D721Med (cell line): ENCODE results near the gene ARID3B.

Experiments used
- DNase-seq: peaks from one replicate; pipeline ENCODE4 v3.0.0; 2011; ENCODE audit warnings: low spot score; ENCODE audit not compliant: insufficient read length
- FAIRE-seq: peaks from 2 replicates; lab custom pipeline; 2011; peaks lifted over from hg19 to GRCh38; lab: Jason Lieb, UNC
- CTCF ChIP-seq: IDR thresholded peaks from 2 replicates; pipeline ENCODE4 v1.5.1; 2012; ENCODE audit warnings: mild to moderate bottlenecking, control low read depth; ENCODE audit not compliant: insufficient read depth; ENCODE audit errors: missing control alignments

The ARID3B gene

GRCh38 chr15:74632601-74633000 lies 91.6 kb downstream of the ARID3B start:
- FAIRE-seq: no peak
- no peak for DNase-seq
- TF ChIP-seq CTCF: no peak

DNA sequence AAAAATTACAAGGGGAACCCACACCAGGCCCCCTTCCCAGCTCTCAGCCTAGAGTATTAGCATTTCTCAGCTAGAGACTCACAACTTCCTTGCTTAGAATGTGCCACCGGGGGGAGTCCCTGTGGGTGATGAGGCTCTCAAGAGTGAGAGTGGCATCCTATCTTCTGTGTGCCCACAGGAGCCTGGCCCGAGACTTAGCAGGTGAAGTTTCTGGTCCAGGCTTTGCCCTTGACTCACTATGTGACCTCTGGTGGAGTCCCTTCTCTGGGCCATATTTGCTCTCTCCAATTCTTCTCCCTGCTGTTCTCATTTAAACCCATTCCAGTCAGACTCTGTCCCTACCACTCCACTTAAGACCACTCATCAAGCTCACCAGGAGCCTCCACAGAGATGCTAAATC lies 92.8 kb downstream of the ARID3B start:
- FAIRE-seq: no peak
- TF ChIP-seq CTCF: peak; percentile 2
- DNase-seq: no peak

DNA sequence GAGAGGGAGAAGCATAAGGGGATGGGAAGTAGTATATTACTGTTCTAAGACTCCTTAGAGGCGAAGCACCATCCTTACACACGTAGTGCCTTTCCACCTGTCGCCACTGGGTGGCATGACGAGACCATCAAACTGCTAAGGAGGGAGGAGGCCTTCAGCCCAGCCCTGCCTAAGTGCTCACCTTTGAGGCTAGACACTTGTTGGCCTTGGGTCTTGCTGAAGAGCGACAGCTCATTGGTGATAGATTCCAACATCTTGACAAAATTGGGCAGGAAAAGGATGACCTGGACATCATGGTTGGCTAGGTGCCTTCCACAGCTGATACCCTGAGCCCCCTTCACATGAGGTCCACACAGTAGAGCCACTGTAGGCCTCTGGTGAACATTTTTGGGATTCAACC lies 94.2 kb downstream of the ARID3B start:
- DNase-seq: peak; percentile 64
- TF ChIP-seq CTCF: peak; percentile 85
- no peak for FAIRE-seq

DNA sequence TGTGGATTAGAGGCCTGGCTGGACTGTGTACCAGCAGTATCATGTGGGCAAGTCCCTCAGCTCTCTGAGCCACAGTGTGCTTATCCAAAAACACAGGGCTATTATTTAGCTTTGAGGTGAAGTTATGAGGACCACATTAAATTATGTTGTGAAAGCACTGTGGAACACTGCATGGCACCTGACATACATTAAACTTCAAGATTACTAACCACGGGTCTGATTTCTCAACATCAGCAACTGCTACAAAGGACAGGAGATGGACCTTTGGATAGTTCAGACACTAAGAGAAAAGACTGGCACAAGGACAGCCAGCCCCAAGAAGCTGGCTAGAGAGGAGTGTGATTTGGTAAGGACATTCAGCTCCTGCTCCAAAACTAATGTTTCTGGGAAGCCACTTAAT lies 96.0 kb downstream of the ARID3B start:
- FAIRE-seq (no peak), DNase-seq (no peak)
- no peak for TF ChIP-seq CTCF

- FAIRE-seq: no peak
These were observed 100.1 kb downstream of the ARID3B start for GRCh38 chr15:74641151-74641550.

DNA sequence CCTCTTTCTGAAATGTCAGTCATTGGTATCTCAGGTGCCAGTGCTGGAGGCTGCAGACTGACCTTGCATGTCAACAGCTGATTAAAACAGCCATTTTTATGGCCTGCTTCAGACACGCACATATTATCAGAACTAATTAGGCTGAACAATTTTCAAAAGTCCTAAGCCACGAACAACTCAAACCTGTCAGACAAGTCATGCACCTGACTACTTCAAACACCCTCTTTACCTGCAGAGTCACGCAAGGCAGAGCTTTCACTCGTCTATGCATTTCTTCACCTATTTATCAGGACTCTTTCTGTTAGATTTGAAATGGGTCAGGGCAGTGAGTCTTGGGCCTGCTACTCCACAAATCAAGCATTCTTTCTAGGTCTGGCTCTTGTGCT lies 101.3 kb downstream of the ARID3B start:
- no peak for FAIRE-seq
- TF ChIP-seq CTCF: no peak
- DNase-seq: no peak

More at GRCh38 chr15:74641151-74641550, 100.1 kb downstream of the ARID3B start:
- no peak for TF ChIP-seq CTCF
- no peak for DNase-seq

GRCh38 chr15:74642734-74643664 lies 102.0 kb downstream of the ARID3B start:
- no peak for TF ChIP-seq CTCF
- DNase-seq (no peak), FAIRE-seq (no peak)
